GM18519 (cell line): ENCODE measurements around the gene CEP152.
"Not testable (repeated sequence)": the region's sequence is repeated elsewhere in the genome, so short reads cannot be mapped to it uniquely, and the experiment has no call there.

ENCODE experiments used
- ATAC-seq: cut with Tn5 transposase; IDR thresholded peaks from one replicate; pipeline ENCODE4 v1.9.1; 2021; ENCODE audit warnings: mild to moderate bottlenecking, moderate library complexity; ENCODE audit not compliant: unreplicated experiment, low FRiP score

The CEP152 gene, protein sequence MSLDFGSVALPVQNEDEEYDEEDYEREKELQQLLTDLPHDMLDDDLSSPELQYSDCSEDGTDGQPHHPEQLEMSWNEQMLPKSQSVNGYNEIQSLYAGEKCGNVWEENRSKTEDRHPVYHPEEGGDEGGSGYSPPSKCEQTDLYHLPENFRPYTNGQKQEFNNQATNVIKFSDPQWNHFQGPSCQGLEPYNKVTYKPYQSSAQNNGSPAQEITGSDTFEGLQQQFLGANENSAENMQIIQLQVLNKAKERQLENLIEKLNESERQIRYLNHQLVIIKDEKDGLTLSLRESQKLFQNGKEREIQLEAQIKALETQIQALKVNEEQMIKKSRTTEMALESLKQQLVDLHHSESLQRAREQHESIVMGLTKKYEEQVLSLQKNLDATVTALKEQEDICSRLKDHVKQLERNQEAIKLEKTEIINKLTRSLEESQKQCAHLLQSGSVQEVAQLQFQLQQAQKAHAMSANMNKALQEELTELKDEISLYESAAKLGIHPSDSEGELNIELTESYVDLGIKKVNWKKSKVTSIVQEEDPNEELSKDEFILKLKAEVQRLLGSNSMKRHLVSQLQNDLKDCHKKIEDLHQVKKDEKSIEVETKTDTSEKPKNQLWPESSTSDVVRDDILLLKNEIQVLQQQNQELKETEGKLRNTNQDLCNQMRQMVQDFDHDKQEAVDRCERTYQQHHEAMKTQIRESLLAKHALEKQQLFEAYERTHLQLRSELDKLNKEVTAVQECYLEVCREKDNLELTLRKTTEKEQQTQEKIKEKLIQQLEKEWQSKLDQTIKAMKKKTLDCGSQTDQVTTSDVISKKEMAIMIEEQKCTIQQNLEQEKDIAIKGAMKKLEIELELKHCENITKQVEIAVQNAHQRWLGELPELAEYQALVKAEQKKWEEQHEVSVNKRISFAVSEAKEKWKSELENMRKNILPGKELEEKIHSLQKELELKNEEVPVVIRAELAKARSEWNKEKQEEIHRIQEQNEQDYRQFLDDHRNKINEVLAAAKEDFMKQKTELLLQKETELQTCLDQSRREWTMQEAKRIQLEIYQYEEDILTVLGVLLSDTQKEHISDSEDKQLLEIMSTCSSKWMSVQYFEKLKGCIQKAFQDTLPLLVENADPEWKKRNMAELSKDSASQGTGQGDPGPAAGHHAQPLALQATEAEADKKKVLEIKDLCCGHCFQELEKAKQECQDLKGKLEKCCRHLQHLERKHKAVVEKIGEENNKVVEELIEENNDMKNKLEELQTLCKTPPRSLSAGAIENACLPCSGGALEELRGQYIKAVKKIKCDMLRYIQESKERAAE (N-terminal part only)

DNA sequence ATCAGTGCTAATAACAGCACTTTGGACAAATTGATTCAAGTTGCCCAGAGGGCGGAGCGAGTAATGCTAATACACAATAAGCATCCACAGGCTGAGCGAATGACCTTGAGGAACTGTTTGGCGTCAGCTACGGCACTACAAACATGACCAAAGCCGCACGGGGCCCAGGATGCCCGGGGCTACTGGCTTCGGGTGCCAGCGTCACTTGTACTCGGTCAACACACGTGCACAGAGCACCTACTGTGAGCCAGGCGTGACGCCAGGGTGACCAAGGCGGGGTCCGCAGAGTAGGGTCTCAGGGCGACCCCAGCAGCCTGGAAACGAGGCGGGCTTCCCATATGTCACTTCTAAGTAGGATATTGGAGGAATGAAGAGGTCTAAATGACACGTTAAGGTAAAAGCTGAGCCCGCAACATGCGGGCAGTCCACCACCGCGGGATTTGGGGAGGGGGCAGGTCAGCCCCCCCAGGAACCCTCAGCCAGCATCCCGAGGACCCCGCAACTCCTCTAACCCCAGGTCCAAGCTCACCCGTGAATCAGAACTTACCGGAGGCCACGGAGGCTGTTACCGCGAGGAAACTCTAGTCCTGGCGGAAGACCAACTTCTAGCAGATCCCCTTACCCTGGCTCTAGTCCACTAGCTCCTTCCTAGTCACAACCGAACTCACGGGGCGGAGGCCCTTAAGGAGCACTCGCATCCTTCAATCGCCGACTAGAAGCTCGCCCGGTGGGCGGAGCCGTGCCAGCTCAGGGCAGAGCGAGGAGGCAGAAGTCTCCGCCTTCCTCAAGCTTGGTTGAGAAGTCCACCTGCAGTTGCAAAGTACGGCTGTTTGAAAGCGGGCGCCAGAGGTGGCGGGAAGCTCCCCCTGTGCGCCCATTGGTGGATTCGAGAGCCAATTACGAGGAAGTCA is at the start of gene CEP152:
CEP152 (minus strand) TSS at position 656 of the 911 bp plus-strand sequence. CDS start 5,420 bp downstream, outside the sequence.
- ATAC-seq: peak; percentile 97

DNA sequence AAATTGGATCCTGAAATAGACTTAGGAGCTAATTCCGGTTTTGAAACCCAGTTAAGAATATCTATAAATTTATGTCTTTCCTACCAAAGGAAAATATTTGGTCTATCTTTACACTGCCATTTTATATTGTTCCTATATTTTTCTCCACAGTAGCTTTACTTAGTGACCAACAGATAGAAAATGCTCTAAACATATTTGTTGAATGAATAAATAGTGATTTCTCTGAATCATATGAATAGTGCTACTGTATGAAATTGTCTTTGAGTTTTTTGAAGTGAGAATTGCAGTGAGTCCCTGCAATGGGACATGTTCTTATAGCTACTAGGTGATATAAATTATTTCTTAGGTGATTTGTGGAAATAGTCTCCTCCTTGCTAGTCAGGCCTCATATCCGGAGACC is 48.6 kb upstream of the CEP152 start:
- no peak for ATAC-seq

DNA sequence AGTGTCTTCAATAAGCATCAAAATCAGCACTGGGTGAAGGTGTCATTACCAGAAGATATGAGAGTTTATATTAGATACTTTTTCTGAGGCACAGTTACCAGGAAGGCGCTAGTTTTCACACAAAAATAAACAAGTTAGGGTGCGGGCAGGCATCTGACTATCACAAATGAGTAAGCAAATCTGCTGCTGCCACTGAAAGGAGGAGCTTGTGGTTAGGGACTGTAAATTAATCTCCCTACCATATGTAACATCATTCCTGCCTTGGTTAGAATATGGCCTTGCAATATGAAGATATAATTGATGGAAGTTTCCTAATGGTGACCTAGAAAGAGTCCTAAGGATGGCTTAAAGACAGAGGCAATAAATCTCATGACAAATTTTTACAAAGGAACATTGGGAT is 47.5 kb upstream of the CEP152 start:
- ATAC-seq: no peak

DNA sequence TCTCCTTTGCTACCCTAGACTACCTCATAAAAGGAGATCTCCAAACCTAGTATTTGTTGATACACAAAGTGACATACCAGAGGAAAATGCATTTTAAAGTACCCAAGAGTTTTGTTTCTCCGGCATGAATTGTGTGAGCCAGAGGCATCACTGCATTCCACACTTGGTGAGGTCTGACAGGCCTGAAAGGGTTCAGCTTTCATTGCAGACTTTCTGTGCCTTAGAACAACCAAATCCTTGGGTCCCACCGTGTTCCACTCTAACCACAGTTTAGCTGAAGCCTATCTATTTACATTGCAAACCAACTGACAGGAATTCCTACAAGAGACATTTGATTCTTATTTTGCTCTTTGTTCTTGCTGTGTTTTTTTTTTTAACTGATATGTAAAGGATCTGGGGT is 46.1 kb upstream of the CEP152 start:
- no peak for ATAC-seq

DNA sequence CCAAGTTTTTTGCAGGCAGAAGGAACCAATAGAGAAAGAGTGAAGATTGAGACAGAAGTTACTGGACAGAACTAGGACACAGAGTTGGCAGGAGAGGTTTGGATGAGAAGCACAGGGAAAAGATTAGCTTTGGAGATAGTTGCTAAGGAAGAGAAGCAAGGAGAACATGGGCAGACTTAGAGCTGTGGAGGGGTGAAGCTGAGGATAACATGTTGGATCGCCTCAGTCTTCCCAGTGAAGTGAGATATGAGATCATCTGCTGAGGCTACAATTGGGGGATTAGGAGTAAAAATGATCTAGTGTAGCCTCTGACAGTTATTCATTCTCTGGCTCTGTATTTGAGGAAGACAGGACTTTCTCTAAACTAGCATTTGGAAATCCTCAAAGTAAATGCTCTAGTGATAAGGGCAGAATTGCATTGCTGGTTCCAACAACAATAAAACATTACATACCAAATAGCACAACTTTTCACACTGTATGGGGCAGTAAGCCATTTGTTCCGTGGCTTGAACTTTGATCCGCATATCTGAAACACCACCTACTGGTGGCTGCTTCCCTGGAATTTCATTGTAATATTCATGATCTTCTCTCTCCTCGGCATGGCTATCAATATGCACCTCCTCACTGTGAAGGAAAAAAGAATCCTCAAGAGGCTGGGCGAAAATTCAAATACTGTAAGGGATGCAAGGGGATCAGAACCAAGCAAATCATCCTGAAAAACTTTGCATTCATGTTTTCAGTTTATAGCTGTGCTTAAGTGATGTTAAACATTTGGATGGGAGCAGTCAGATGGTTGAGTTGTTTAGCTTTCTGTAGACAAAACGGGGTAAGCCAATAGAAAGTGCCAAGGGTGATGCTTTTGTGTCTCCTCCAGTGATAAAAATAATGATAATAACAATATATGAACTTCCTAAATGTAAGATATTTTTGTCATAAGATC is 44.9 kb upstream of the CEP152 start:
- no peak for ATAC-seq

DNA sequence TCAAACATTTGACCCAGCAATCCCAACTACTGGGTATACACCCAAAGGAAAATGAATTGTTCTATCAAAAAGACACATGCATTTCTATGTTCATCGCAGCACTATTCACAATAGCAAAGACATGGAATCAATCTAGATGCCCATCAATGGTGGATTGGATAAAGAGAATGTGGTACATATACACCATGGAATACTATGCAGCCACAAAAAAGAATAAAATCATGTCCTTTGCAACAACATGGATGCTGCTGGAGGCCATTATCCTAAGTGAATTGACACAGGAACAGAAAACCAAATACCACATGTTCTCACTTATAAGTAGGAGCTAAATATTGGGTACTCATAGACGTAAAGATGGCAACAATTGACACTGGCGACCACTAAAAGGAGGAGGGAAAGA is 43.6 kb upstream of the CEP152 start:
- not testable (repeated sequence) for ATAC-seq

DNA sequence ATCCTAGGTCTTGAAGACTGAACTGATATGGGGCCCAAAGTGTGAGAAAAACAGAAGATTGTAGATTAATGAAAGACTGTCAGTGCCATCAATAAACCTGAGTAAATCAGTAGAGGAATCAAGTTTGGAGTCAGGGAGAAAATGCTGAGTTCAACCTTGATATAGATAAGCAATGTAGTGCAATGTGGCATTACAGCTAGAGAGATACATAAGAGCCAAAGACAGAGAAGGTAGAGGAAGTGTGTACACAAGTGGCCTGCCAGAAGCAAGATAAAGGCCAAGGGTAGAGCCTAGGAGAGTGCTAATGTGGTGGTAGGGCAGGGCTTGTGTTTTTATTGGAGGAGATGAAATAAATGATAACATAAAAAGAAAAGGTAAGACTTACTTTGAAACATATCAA is 41.1 kb upstream of the CEP152 start:
- no peak for ATAC-seq

DNA sequence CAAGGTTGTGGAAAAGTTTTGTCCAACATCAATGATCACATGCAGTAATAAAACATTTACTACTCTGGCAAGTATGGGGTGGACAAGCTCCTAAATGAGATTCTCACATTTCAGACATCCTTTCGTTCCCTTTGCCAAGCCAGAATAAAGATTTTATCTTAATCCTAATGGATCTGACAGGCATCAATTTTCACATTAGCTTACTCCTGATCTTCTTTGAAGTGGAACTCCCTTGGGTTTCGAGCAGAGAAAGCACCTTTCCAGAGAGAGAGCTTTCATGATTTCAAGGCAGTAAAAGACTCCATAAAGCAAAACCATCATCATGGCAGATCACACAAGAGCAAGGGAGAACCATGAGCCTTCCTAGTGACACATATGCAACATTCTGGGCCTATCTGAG is 39.8 kb upstream of the CEP152 start:
- no peak for ATAC-seq

DNA sequence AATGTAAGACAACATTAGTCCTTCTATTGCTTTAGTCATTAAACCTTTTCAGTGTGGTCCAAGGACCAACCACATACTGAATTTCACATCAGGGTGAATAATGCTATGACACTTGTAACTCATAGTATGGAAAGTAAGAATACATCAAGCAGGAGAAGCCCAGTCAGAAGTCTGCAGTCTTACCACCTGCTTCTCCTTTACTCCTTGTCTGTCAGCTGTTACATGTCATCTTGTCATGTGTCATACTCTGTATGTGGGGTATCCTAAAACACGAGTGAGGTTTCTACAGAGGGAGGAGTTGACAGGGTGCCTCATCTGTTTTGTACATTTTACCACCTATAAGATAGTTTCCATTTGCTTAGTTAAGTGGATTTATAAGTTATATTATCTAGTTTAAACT is 34.3 kb upstream of the CEP152 start:
- ATAC-seq: no peak

DNA sequence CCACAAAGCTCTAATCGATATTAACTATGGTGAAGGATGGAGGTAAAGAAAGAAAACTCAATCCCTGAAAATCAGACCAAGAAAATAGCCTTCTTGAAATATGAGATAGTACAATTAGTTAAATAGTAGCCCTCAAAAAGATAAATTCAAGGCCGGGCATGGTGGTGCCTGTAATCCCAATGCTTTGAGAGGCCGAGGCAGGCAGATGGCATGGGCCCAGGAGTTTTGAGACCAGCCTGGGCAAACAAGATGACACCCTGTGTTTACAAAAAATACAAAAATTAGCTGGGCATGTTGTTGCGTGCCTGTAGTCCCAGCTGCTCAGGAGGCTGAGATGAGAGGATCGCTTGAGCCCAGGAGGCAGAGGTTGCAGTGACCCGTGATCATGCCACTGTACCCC is 31.6 kb upstream of the CEP152 start:
- ATAC-seq: no peak

DNA sequence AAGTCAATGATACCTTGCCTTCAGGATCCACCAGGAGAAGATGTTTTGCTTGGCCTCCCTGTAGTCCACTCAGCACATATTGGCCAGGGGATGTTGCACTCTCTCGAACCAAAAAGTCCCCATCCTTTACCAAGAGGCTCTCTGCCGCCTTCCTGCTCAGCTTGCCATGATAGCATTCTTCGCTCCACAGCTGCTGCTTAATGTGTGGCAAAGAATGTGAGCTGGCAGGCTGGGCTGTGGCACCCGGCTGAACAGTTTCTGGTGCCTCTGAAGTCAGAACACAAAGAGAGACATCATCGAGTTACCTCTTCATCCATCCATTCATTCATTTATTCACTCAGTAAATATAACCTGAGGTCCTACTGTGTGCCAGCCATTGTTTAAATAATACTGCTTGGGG is 23.9 kb upstream of the CEP152 start:
- ATAC-seq: no peak

DNA sequence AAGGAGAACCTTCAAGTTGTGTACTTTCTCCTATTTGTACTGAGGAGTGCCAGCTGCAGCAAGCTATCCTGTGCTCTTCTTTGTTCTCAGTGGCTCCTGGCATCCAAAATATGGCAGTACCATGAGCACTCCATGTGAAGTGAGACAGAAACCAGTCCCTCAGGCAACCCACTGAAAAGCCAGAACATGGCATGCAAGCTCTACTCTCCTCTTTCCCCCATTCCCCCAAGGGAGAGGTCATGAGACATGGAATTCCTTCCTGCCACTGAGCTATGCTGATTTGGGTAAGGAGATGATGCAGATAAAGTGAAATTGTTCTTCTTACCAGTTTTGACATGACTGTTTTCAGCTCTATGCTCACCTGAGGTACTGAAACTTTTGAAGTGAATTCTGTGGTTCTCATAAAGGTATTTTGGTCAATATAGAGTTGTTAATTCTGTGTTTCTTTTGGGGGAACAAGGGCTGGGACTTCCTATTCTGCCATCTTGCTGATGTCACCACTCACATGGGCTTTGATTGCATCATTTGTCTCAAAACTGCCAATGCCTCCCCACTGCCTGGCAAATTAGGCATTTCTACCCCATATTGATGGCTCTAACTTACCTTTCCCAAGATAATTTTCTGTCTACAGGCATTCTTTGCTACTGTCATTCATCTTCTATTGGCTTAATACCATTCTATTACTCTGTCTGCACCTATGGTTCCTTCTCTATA is 22.8 kb upstream of the CEP152 start:
- ATAC-seq: no peak

DNA sequence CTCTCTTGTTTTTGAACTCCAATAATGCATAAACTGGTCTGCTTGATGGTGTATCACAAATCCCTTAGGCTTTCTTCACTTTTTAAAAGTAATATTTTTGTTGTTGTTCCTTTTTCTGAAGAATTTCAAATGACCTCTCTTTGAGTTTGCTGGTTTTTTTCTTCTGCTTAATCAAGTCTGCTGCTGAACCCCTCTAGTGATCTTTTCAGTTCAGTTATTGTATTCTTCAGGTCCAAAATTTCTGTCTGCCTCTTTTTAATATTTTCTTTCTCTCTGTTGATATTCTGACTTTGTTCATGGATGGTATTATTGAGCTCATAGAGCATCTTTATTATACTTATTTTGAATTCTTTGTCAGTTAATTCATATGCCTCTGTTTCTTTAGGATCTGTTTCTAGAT is 21.8 kb upstream of the CEP152 start:
- ATAC-seq: no peak

DNA sequence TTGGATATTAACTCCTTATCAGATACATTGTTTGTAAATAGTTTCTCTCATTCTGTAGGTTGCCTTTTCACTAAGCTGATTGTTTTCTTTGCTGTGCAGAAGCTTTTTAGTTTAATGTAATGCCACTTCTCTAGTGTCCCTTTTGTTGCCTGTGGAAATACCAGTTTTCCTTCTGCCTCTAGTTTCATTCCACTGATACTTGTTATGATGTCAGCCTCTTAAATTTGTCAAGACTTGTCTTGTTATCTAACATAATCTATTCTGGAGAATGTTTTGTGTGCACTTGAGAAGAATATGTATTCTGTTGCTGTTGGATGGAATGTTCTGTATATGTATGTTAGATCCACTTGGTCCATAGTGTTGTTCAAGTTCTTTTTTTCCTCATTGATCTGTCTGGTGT is 18.0 kb upstream of the CEP152 start:
- no peak for ATAC-seq

DNA sequence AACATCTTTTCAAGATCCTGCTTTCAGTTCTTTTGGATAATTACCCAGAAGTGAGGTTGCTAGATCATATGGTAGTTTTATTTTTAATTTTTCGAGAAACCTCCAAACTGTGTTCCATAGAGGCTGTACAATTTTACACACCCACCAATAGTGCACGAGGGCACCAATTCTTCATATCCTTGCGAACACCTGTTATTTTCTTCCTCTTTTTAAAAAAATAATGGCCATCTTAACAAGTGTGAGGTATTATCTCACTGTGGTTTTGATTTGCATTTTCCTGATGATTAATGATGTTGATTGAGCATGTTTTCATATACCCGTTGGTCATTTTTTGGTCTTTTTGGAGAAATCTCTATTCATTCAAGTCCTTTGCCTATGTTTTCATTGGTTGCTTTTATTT is 17.6 kb upstream of the CEP152 start:
- no peak for ATAC-seq

DNA sequence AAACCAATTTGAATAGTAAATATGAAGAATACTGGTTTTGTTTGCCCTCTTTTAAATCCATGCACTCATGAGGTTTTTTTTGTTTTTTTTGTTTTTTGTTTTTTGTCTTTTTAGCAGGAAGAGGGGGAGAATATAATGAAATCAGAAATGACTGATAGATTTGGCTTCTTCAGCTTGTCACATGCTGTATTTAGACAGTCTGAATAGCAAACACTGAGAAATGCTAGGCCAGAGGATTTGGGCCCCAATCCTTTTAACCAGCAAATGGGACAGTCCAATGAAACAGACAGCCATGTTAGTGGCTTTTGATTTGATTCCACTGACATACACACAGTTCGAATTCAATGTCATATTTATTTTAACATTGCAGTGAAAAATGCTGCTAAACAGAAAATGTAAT is 14.2 kb upstream of the CEP152 start:
- ATAC-seq: no peak

DNA sequence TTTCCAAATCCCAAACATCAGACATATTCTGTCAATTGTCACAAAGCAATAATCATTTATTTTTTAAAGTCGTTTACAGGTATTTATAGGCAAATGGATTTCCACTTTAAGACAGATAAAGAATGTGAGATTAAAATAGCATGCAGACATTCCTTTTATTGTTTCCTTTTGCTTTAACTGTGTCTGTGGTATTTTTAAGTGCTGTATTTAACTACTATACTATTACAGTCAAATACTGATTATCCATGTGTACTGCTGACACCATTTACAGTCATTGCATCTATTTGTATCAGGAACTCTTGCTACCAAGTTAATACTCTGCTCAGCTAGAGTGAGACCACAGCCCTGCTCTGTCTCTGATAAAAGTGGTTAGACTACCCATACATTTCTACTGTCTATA is 12.8 kb upstream of the CEP152 start:
- no peak for ATAC-seq

DNA sequence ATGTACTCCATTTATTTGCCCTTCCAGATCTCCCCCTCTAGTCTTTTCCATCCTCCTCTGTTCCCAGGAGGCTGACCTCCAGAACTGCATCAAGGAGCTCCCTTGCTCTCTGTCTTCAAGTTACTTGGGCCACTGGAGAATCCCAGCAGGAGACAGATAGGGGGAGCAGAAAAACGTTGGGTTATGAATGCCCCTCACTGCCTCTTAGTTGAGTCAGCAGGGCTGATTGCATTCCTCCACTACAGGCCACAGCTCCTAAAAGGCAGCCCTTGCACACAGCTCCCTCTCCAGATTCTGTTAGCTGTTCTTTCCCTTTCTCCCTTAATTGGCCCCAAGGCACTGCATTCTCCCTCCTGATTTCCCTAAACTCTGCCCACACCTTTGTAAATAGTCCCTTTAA is 12.4 kb upstream of the CEP152 start:
- ATAC-seq: no peak
